HG02885 (cell line): ENCODE results near the gene ZNRF2.

Experiments
- ATAC-seq: cut with Tn5 transposase; IDR thresholded peaks from one replicate; pipeline ENCODE4 v1.9.1; 2021; ENCODE audit warnings: mild to moderate bottlenecking; ENCODE audit not compliant: unreplicated experiment, poor library complexity

ZNRF2 gene

DNA sequence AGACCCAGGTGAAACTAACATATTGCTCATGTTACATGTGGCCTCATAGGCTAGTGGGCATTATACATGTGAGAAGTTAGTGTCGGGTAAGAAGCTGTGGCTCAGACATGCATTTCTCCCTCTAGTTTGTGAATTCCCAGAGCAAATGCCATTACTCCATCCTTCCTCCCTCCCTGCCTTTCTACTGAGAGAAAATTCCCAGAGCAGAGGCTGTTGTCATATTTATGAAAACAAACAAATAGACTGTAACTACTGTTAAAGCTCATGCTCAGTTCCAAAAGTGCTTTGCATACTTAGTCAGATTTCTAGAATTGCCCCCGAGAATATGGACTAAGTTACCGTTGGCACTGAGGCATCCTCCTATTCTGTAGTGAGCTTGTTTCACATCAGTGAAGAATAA is 29.0 kb downstream of the ZNRF2 start:
- no peak for ATAC-seq

DNA sequence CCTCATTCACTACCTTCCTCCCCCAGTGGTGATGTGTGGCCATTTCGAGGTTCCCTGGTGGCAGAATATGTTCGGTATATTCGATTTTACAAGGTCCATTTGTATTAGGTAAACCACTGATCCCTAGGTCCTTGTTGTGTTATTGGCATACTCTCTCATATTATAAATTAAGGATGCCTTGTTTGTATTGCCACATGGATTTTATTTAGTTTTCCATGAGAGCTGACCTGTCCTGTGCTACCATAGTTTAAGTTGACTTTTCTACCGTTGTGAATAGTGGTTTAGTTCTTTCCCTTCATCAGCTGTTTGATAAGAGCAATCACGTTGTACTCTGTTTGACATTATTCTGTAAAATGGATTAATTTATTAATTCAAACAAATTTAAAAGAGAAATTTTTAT is 29.4 kb downstream of the ZNRF2 start:
- no peak for ATAC-seq

DNA sequence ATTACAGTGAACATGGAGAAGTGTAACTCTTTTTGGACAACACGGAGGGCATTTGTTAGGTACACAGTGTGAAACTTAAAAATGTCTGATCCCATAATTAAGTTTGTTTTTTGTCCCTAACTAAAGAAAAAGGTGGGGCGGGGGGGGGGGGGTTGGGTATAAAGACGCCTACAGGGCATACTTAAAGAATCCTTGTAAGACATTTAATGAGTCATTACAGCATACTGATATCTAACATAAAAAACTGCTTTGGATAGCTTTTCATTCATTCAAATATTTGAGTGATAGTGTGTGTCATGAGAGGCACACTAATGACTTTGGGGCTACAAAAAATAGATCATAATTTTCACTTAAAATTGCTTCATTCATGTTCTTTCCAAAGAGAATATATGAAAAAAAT is 31.2 kb downstream of the ZNRF2 start:
- ATAC-seq, result no peak

DNA sequence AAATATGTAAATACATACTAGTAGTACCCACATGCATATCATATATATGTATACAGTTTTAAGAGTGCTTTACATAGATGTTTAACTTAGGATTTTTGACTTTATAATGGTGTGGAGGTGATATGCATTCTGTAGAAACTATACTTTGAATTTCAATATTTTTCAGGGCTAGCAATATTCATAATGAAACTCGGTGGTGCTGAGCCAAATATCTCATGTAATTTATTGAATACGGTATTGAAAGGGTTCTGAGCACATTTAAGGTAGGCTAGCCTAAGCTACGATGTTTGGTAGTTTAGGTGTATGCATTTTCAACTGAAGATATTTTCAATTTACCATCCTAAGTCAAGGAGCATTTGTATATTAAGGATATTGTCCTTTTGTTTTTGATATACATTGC is 36.0 kb downstream of the ZNRF2 start:
- no peak for ATAC-seq

DNA sequence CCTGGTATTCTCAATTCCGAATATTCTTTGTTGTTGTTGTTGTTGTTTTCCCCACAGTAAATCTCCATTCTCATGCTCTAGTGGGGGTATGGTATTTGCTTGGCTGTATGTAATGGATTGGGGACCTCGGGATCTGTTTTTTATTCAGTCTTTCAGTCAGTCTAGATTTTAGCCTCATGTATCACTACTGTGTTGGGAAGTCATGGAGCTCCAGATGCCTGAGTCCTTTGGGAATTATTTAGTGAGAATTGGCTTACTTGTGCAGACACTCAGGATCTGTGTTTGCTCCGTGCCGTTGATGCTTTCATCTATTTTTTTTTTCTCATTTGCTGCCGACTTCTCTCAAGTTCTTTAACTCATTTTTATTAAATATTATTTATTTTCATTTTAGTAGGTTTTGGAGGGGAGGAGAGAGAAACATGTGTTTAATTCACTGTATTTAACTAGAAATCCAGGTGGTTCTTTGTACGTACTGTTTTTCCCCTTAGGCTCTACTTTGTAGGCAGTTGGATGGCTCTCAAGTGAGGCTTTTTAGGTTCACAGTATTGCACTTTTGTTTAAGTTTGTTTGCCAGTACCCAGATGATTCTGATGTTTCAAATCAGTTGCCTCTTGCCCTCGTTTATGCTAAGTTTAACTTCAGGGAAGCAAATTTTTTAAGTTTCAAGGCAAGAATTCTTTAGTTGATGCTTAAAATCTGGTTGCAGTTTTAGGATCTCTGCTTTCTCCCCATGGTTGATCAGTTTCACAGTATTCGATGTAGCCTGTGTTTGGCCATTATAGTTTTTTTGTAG is 36.9 kb downstream of the ZNRF2 start:
- no peak for ATAC-seq

DNA sequence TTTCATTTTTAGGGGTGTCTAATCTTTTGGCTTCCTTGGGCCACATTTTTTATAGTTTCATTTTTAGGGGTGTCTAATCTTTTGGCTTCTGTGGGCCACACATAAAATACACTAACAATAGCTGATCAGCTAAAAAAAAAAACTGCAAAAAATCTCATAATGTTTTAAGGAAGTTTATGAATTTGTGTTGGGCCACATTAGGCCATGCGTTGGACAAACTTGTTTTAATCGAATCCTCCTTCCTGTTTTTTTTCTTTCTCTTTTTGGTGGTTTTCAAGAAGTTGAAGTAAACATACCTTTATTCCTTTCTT is 37.4 kb downstream of the ZNRF2 start:
- ATAC-seq, result no peak

DNA sequence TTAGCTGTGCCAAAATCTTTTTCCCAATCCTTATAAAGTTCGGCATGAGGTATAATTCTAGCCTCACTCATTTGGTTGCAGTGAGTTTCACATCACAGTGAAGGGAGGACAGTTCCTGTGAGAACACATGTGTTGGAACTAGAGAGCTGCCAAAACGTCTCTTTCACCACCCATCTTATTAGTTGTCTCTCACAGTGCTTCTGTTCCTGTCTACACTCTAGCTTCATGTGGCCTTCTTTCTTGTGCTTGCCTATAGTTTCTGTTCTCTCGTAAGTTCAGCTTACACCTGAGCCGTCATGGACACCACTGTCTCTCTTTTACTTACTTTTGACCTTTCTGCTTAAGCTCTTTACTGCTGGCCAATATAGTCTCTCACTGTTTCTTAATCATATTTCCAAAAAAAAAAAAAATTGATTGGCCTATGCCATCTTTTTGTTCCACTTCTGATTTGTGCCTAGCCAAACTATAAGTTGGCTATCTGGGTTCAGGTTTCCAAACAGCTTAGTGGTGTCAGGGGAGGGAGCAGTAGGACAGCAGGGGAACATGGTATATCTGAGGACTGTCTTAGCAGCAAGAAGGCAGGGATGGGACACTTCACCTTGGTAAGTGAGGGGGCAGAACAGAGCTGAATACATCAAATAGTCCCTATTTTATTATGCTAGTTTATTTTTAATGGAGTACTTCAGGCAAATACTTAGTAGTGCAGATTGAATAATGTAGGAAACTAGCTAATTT is 38.0 kb downstream of the ZNRF2 start:
- peak; percentile 84 for ATAC-seq

DNA sequence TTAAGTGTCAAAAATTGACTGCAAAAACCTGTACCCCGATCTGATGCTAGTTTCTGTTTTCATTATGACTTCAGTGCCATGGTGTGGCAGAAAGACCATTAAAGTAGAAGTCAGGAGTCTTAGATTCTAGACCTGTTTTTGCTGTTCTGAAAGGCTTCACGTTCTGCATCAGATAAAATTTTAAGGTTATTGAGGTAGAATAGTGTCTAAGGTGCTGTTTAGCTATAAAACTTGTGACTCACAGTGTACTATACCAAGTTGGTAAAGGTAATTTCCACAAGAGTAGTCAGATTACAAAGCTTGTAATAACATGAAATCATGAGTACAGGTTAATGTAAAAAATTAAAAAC is 38.6 kb downstream of the ZNRF2 start:
- peak; percentile 48 for ATAC-seq

DNA sequence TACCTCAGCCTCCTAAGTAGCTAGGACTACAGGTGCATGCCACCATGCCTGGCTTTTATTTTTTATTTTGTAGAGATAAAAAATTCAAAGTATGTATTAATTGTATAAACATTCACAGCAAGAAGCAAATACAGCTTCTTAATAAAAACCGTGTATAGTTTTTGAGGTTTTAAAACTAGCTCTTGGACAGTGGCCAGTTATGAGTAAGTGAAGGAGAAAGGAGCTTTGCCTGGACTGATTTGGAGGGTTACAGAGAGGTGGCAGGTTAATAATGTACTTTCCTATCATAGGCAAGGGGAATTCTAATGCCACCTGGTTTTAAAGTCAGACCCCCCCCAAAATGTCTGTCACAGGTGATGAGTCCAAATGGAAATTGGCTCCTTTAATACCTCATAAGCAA is 43.4 kb downstream of the ZNRF2 start:
- ATAC-seq, result no peak

DNA sequence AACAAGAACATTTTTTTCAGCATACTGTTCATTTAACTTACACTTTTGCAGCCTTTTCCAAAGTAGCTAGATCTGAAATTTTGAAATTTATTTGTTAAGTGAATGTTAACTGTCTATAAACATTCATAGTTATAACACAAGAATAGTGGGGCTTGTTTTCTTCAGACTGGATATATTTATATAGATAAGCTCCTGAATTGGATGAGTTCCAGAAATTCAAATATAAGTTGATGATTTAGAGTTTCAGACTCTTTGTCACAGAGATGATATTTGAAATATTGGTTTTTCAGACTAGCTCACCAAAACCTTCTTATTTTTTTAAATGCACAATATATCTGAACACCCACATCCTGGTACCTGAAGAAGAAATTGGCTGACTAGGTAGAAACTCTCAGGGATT is 44.0 kb downstream of the ZNRF2 start:
- no peak for ATAC-seq

DNA sequence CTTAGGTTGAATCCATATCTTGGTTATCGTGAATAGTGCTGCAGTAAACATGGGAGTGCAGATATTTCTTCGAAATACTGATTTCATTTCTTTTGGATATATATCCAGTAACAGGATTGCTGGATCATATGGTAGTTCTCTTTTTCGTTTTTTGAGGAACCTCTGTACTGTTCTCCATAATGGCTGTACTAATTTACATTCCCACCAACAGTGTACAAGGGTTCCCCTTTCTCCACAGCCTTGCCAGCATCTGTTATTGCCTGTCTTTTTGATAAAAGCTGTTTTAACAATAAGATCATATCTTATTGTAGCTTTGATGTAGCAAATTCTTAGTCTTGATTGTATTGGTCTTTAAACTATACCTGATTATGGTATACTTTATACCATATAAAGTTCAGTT is 45.3 kb downstream of the ZNRF2 start:
- ATAC-seq, result no peak

DNA sequence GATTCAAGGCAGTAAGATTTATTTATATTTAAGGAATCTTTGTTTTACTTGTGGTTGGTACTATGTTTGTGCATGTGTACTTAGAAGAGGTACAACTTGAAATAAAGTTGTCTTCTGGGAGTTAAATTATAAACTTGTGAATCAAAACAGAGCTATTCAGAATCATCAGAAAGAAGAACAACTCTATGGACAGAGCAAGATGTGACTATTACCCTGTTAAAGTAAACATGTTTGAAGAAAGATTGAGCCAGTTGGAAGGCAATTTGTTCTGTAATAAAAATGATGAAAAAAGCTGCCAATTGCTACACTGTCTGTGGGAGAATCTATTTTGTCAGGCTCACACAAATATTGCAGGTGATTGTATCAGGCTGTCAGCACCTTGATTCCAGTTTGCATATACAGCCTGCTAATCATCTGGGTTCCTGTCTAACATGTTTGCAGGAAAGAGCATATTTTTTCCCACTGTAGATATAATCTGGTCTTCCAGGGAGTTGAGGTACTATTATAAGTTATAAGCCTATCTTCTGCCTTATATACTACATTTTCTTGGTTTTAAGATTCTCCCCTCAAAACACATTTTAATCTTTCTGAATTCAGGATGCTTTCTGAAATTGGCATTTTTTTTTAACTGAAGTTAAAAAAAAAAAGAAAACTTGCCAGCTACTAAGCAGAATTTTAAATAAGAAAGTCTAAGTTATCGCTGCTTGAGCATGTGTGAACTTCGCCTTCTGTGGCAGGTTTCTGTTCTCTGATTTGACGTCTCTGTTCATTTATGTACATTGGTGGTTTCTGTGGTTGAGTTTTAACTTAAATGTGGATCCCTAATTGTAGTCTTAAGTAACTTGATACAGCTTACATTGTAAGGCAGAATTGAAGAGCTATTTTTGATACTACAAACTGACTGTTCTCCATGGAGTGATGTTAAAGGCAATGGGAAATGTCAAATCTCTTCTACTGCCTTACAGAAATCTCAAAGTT is 46.0 kb downstream of the ZNRF2 start:
- ATAC-seq, result peak; percentile 95

DNA sequence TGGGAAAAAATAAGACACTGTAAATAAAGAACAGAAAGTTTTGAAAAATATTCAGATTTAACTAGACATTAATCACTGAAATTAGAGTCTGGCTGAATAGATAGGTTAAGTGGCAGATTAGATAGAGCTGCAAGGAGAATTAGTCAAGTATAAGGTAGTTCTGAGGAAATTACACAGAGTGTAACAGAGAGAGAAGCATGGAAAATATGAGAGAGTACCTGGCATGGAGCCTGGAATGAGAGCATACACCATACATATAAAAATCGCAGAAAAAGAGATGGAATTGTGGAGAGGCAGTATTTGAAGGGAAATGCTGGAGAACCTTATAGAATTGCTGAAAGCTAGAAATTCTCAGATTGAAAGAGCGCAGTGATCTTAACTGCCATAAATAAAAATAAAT is 46.9 kb downstream of the ZNRF2 start:
- no peak for ATAC-seq

DNA sequence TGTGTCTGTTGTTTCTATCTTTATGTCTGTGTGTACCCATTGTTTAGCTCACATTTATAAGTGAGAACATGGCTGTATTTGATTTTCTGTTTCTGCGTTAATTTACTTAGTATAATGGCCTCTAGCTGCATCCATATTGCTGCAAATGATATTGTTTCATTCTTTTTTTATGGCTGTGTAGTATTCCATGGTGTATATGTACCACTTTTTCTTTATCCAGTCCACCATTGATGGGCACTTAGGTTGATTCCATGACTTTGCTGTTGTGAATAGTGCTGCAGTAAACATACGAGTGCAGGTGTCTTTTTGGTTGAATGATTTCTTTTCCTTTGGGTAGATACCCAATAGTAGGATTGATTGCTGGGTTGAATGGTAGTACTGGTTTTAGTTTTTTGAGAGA is 48.2 kb downstream of the ZNRF2 start:
- ATAC-seq, result no peak

DNA sequence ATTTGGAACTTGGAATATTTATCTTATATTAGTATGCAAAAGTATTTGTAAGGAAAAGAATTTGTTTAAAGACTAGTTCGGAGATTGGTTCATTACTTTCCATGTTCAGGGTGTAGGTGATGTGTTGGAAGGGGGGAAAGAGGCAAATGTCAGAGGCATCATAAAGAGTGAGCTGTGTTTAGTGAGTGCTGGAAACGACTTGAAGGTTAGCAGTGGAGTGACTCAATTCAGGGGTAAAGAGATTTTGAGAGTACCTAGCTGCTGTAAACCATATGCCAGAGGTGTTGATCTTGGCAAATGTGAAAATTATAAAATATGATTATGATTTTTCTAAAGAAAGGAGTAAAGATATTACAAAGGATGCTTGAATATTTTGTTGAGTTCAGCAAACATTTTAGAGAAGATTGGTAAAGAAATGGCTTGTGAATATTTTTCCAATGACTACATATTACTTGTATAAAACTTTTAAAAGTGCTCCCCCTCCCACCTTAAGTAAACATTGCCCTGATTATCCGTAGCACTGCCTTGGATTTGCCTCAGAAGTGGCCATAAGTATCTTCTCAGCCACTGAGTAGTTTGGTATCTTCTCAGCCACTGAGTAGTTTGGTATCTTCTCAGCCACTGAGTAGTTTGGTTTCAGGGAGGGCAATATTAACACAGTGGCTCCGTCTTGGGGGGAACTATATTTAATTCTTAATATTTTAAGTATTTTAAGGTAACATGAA is 51.5 kb downstream of the ZNRF2 start:
- no peak for ATAC-seq

DNA sequence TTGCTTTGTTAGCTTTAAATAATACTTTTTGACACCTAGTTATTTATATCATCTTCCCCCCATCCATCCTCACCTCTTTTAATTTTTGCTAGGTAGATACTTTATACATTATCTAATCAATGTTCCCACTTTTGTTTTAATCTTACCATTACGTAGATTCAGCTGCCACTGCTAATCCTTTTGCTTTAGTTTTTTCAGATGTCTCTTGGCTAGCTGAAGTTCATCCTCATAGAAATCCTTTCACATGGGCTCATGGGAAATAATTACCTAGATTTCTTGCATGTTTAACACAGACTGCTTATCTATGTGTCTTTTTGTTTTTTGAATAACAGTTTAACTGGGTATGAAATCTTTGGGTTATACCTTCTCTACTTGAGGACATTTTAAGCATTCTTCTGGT is 60.1 kb downstream of the ZNRF2 start:
- ATAC-seq, result no peak

DNA sequence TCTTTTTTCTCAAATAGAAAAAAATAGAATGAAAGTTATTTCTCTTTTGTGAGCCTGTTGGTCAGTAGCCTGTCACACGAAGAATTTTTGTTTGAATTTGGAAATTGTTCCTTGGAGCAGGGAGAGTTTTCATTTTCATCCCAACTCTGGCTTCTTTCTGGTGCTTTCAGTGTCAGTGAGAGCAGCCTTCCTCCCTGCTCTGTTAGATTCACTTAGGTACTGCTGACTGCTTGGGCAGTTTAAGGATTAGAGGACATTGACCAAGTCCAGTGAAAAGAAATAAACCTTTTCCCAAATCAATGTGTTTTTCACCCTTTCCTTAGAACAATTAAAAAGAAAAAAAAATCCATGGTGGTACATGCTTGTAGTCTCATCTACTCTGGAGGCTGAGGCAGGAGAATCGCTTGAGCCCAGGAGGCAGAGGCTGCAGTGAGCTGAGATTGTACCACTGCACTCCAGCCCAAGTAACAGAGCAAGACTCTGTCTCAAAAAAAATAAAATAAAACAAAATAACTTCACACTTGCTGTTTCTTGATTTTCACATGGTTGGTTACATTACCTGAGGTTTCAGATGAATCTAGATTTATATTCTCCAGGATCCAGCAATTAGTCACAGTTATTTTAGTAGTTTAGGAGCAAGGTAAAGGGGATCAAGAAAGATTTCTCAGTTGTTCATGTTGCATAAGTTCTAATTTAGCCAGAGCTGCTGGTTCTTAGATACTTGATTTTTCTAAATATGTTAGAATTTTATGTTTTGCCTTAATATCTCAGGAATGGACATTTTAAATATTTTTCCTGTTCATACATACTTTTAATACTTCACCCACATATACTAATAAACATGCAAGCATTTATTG is 63.1 kb downstream of the ZNRF2 start:
- ATAC-seq, result peak; percentile 15

DNA sequence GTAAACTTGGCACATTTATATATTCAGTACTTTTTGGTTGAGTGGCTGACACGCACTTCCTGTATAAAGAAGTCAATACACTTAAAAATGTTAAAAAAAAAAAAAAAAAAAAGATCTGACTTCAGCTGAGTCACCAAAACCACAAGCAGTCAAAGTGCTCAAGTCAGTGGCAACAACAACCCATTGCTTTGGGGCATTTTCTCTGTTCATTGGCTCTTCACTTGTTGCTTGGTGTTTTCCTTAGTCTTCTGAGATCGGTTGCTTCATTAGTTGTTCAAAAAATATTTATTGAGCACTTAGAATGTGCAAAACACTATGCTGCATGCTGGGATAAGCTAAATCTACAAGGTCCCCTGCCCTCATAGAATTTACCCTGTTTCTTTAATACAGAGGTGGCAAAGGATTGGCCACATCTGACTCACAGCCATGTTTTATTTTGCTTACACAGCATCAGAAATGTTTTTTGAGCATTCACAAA is 63.7 kb downstream of the ZNRF2 start:
- ATAC-seq, result peak; percentile 83

DNA sequence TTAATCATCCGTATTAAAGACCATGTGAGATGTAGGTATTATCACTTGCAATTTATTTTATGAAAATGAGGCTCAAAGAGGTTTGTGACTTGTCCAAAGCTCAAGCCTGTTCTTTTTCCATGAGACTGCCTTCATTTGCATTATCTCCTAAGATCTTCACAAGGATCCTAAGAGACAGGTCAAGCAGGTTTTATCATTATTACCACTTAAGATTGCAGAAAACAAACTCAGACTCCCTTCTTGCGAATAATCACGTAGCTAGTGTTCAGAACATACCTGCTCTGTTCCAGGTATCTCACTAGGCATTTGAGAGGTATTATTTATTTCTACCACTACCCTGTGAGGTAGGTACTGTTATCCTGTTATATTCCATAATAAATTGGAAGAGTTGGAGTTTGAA is 64.8 kb downstream of the ZNRF2 start:
- ATAC-seq, result no peak
